SK-MEL-5 (cell line): ENCODE results near the gene UFSP1. TPM values are rescaled to one million over a fixed set of nuclear protein-coding genes. Genes with fewer than 3 reads are reported as not detected.
"Not testable (repeated sequence)": the region's sequence is repeated elsewhere in the genome, so short reads cannot be mapped to it uniquely, and the experiment has no call there.

Experiments
- DNase-seq: peaks from one replicate; pipeline ENCODE4 v3.0.0-alpha.2; 2016; ENCODE audit warnings: low read depth, low spot score
- in situ Hi-C: cut with HindIII; loops from 2 replicates; pipeline ENCODE4 v1.10.0; 2016; ENCODE audit warnings: low sequenced_read_pairs, high pct_unique_total_duplicates, low pct_unique_long_range_greater_than_20kb
- total RNA-seq: library from RNA; depleted of rRNA; stranded (reverse); fragments of >200 nt; shearing (Covaris generic); gene quantifications from 2 replicates; pipeline ENCODE4 v1.2.3, GENCODE V29; 2014

UFSP1 gene
- total RNA-seq, 1 experiment from 2014 or later, result 14.2 TPM

GRCh38 chr7:100867040-100867775 is 22.3 kb downstream of the UFSP1 start, which contains the start of gene TRIP6:
Gene TRIP6 (plus strand): TSS chr7:100867387. CDS start chr7:100867498, 111 bp downstream.
- DNase-seq, result peak; percentile 88
- in situ Hi-C loops, result no loop called here

- in situ Hi-C loops, result no loop called here
- no peak for DNase-seq
These were observed 22.8 kb downstream of the UFSP1 start for GRCh38 chr7:100866729-100867039.

- no peak for DNase-seq
- in situ Hi-C loops, result no loop called here
These were observed 23.4 kb downstream of the UFSP1 start for GRCh38 chr7:100865938-100866728.

GRCh38 chr7:100865372-100865911 is 24.1 kb downstream of the UFSP1 start:
- no peak for DNase-seq
- in situ Hi-C loops, result no loop called here

- DNase-seq, result no peak
- in situ Hi-C loops, result no loop called here
These were observed 25.2 kb downstream of the UFSP1 start for GRCh38 chr7:100864263-100864845.

- in situ Hi-C loops, result no loop called here
- no peak for DNase-seq
These were observed 26.0 kb downstream of the UFSP1 start for GRCh38 chr7:100863406-100863950.

GRCh38 chr7:100861616-100861985 is 27.9 kb downstream of the UFSP1 start:
- in situ Hi-C loops, result no loop called here
- no peak for DNase-seq

GRCh38 chr7:100860702-100861615 is 28.6 kb downstream of the UFSP1 start:
- in situ Hi-C loops, result no loop called here
- no peak for DNase-seq

- in situ Hi-C loops, result no loop called here
- no peak for DNase-seq
These were observed 29.7 kb downstream of the UFSP1 start for GRCh38 chr7:100859856-100860255.

GRCh38 chr7:100856871-100857282 is 32.6 kb downstream of the UFSP1 start:
- in situ Hi-C loops, result no loop called here
- no peak for DNase-seq

GRCh38 chr7:100855515-100855914 is 34.0 kb downstream of the UFSP1 start:
- in situ Hi-C loops, result no loop called here
- no peak for DNase-seq

- in situ Hi-C loops, DNase-seq: not testable (repeated sequence)
These were observed 34.6 kb downstream of the UFSP1 start for GRCh38 chr7:100854899-100855298.

- in situ Hi-C loops, result no loop called here
These were observed 35.2 kb downstream of the UFSP1 start for GRCh38 chr7:100854146-100854895.

GRCh38 chr7:100852048-100852872 is 37.3 kb downstream of the UFSP1 start, which contains the start of gene SLC12A9:
Gene SLC12A9 (plus strand): TSS chr7:100852713. CDS start chr7:100854198, 1,485 bp downstream.
- in situ Hi-C loops, result no loop called here
- DNase-seq, result peak; percentile 93

More at GRCh38 chr7:100854146-100854895, 35.2 kb downstream of the UFSP1 start:
- no peak for DNase-seq

GRCh38 chr7:100847360-100847759 is 42.2 kb downstream of the UFSP1 start:
- no peak for DNase-seq

More at GRCh38 chr7:100847360-100847759, 42.2 kb downstream of the UFSP1 start:
- in situ Hi-C loops, result no loop called here
